ENCODE measurements around the gene SCTR.
"Not testable (repeated sequence)": the region's sequence is repeated elsewhere in the genome, so short reads cannot be mapped to it uniquely, and the experiment has no call there.

The SCTR gene

GRCh38 chr2:119405151-119405550 is 119.1 kb downstream of the SCTR start:
- no peak for DNase-seq

GRCh38 chr2:119403618-119404017 is 120.7 kb downstream of the SCTR start:
- DNase-seq: not testable (repeated sequence)

DNA sequence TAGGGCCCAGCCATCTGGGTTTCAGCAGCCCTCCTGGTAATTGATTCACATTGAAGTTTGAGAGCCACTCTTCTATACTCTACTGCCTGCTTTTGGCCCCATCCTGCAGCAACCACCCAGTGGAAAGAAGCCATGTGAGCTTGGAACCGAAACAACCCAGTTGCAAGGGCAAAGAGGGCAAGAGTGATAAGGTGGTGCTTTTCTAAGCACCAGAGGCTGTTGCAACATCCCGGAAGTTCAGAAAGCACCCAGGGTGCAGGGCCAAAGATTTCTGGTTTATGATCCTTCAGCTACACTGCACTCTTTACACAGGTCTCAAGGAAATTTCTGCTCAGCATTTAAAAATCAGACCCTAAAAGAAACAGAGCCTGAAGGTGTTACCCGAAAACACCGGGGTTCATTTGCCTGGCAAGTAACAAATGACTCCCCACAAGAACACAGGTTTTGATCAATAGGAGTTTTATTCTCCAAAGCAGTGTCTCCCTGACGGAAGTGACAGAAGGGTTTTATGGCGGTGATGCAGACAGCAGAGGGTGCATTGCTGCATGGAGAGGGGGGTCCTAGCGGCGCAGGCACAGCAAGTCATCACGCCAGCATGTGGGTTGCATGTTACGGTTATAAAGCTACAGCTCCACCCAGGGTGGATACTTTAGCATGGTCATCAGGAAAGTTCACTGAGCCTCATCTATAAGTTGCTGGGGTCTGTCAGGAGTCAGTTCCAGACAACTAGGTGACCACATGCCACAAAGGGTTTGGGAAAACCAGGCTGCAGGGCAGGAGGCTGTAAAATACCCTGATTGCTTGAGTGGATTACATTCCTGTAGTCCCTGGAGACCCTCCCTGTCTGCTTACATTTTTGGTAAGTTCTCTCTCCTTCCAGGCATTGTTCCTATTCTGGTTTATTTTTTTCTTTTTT is 121.4 kb downstream of the SCTR start:
- no peak for DNase-seq

DNA sequence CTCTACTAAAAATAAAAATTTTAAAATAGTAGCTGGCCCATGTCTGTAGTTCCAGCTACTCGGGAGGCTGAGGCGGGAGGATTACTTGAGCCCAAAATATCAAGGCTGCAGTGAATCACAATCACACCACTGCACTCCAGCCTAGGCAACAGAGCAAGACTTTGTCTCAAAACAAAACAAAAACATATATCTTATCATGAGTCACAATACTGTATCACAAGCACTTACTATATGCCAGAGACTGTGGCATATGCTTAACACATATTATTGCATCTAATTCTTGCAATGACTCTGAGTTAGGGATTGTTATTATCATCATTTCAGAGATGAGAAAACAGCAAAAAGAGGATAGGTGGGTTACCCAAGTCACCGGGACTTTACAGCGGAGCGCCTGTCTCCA is 122.2 kb downstream of the SCTR start:
- no peak for DNase-seq

GRCh38 chr2:119397196-119397595 is 127.1 kb downstream of the SCTR start:
- no peak for DNase-seq

DNA sequence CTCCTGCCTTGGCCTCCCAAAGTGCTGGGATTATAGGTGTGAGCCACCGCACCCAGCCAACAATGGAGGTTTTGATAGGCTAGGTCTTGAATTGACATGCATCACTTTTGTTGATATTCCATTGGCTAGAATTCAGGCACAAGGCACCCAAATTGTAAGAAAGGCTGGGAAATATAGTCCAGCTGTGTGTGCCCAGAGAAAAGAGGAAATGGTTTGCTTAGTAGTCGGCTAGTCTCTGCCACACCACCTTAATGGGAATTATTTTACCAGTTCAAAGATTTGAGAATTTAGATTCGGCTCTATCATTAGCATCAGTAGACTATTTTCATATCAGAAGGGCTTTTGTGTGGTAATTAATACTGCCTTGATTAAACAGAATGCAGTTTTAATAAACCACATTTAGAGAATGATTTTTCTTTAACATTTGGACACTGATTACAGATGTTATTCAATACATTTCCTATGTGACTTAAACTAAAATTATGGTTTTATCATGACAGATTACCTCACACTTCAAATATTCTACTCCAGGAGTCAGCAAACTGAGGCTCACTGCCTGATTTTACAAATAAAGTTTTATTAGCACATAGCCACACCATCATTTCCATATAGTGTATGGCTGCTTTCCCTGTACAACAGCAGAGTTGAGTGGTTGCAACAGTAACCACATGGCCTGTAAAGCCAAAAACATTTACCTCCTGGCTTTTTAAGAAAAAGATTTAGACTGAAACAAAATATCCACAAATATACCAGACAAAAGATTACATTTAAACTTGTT is 130.1 kb downstream of the SCTR start:
- DNase-seq: no peak
